HG02642 (cell line): ENCODE measurements around the gene ELAPOR1.

ENCODE experiments used
- ATAC-seq: cut with Tn5 transposase; IDR thresholded peaks from one replicate; pipeline ENCODE4 v1.9.1; 2021; ENCODE audit warnings: mild to moderate bottlenecking; ENCODE audit not compliant: unreplicated experiment, poor library complexity

The ELAPOR1 gene

GRCh38 chr1:109113590-109114341, at the start of gene ELAPOR1:
Gene ELAPOR1, plus strand, starts transcription at chr1:109114115. Its CDS starts 69 bp downstream, at chr1:109114184.
- ATAC-seq: peak; percentile 62

GRCh38 chr1:109065137-109065536, 48.8 kb upstream of the ELAPOR1 start:
- no peak for ATAC-seq

- no peak for ATAC-seq
Measured at GRCh38 chr1:109067883-109068282, 46.0 kb upstream of the ELAPOR1 start.

- ATAC-seq: no peak
Measured at GRCh38 chr1:109069294-109069693, 44.6 kb upstream of the ELAPOR1 start.

GRCh38 chr1:109075531-109076490, 38.1 kb upstream of the ELAPOR1 start, which contains the start of gene TAF13:
Gene TAF13, minus strand, starts transcription at chr1:109076003. Its CDS starts 56 bp downstream, at chr1:109075947.
- ATAC-seq: peak; percentile 99

GRCh38 chr1:109078317-109078716, 35.6 kb upstream of the ELAPOR1 start:
- no peak for ATAC-seq

GRCh38 chr1:109079240-109079622, 34.7 kb upstream of the ELAPOR1 start:
- ATAC-seq: no peak

- no peak for ATAC-seq
Measured at GRCh38 chr1:109080441-109081082, 33.4 kb upstream of the ELAPOR1 start.

GRCh38 chr1:109083501-109083900, 30.4 kb upstream of the ELAPOR1 start:
- no peak for ATAC-seq

- ATAC-seq: no peak
Measured at GRCh38 chr1:109083923-109084322, 30.0 kb upstream of the ELAPOR1 start.

GRCh38 chr1:109084563-109085517, 29.1 kb upstream of the ELAPOR1 start:
- no peak for ATAC-seq

- no peak for ATAC-seq
Measured at GRCh38 chr1:109089242-109090015, 24.5 kb upstream of the ELAPOR1 start.

GRCh38 chr1:109090196-109091077, 23.5 kb upstream of the ELAPOR1 start, which contains the start of gene TMEM167B:
Gene TMEM167B, plus strand, starts transcription at chr1:109090764. Its CDS starts 109 bp downstream, at chr1:109090873.
- ATAC-seq: peak; percentile 94

GRCh38 chr1:109091078-109091838, 22.7 kb upstream of the ELAPOR1 start:
- ATAC-seq: peak; percentile 52

- no peak for ATAC-seq
Measured at GRCh38 chr1:109091839-109092193, 22.1 kb upstream of the ELAPOR1 start.

- no peak for ATAC-seq
Measured at GRCh38 chr1:109094377-109094803, 19.5 kb upstream of the ELAPOR1 start.

GRCh38 chr1:109094871-109095270, 19.0 kb upstream of the ELAPOR1 start:
- ATAC-seq: no peak
